IPS DF 6.9 (cell line): ENCODE data around the gene NR3C1.
"Not testable (repeated sequence)": the region's sequence is repeated elsewhere in the genome, so short reads cannot be mapped to it uniquely, and the experiment has no call there.

Source experiments
- DNase-seq: peaks from one replicate; pipeline ENCODE4 v3.0.0-alpha.2; 2013; ENCODE audit warnings: low read depth, low spot score
- H3K27ac ChIP-seq: one replicate; pipeline ENCODE4 v1.5.1; 2013; ENCODE audit warnings: low read length, control low read depth
- H3K27me3 ChIP-seq: 2 replicates; pipeline ENCODE4 v1.6.1; 2013; ENCODE audit warnings: mild to moderate bottlenecking, low read length; ENCODE audit not compliant: control insufficient read depth, insufficient read depth
- H3K36me3 ChIP-seq: 2 replicates; pipeline ENCODE4 v1.6.1; 2013; ENCODE audit warnings: low read length; ENCODE audit not compliant: control insufficient read depth, insufficient read depth
- H3K4me1 ChIP-seq: 2 replicates; pipeline ENCODE4 v1.6.1; 2013; ENCODE audit warnings: low read length; ENCODE audit not compliant: control insufficient read depth, insufficient read depth
- H3K4me3 ChIP-seq: 2 replicates; pipeline ENCODE4 v1.5.1; 2013; ENCODE audit warnings: mild to moderate bottlenecking, low read length
- H3K9me3 ChIP-seq: 2 replicates; pipeline ENCODE4 v1.6.1; 2013; ENCODE audit warnings: low read length, inconsistent platforms; ENCODE audit not compliant: control insufficient read depth, insufficient read depth
- WGBS: extraction: QIAGEN DNeasy Blood & Tissue Kit; methylation state at CpG from one replicate; pipeline ENCODE4 v1.1.7; 2013; ENCODE audit warnings: mixed read lengths, missing lambda C conversion rate; ENCODE audit not compliant: insufficient read length, insufficient coverage; 5-methylcytosine and 5-hydroxymethylcytosine counted together

NR3C1 gene

DNA sequence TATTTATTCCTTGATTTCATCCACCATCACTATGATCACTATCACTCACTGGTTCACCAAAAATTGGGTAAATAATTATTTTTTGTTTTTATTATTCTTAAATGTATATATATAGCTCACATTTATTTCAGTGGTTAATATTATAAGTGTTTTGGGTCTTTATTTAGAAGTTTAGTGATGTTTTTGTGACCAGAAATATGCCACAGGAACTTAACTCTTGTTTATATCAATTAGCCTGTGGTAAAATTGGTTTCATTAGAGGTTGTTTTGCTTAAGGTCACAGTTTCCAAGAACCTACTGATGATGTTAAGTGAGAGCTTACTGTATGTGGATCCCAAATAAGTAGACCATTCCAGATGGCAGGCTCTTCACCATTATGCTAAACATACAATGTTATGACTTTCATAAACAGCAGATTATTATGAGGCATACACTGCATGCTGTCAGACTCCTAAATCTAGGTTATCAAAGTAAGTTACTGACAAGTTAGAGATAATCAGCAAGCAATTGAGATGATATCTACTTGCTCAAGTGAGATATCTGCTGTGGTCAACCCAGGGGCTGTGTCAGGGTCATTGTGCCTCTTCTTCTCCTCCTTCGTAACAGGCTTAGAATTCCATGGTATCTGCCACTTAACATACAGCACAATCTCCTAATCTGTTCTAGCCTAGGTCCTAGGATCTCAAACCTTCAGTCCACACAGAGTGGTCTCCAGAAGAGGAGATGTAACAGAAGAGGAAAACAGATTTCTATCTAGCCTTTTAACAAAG, 57.6 kb downstream of the NR3C1 start:
- no peak for DNase-seq
- H3K4me1 ChIP-seq, result no peaks in the 10 kb centered on the region
- H3K4me3 ChIP-seq, result no peak overlapping the region
- WGBS, result no CpG with 5 or more reads among the region's 1 CpG
- no peaks in the 10 kb centered on the region for H3K9me3 ChIP-seq
- H3K36me3 ChIP-seq, result no peaks in the 10 kb centered on the region
- H3K27me3 ChIP-seq, result no peaks in the 10 kb centered on the region
- no peak overlapping the region for H3K27ac ChIP-seq

DNA sequence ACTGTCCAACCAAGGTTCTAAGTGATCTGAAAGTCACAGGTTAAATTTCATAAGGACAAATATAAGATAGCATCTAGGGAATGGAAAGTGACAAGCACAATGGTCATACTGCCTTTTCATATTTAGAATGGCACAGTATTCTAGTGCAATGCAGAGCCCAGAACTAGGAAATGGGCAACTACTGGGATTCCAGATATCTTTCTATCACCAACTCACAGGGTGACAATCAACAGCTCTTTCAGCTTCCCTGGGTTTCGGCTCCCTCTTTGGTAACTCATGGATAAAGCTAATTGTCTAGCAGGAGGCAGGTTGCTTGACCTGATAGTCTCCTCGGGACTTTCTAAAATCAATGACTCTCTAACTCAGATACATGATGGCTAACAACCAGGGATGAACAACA, 60.4 kb downstream of the NR3C1 start:
- no peak overlapping the region for H3K27ac ChIP-seq
- no peaks in the 10 kb centered on the region for H3K9me3 ChIP-seq
- H3K4me1 ChIP-seq, result no peaks in the 10 kb centered on the region
- H3K36me3 ChIP-seq, result no peaks in the 10 kb centered on the region
- no CpG with 5 or more reads among the region's 2 CpGs for WGBS
- H3K27me3 ChIP-seq, result no peaks in the 10 kb centered on the region
- no peak overlapping the region for H3K4me3 ChIP-seq
- no peak for DNase-seq

DNA sequence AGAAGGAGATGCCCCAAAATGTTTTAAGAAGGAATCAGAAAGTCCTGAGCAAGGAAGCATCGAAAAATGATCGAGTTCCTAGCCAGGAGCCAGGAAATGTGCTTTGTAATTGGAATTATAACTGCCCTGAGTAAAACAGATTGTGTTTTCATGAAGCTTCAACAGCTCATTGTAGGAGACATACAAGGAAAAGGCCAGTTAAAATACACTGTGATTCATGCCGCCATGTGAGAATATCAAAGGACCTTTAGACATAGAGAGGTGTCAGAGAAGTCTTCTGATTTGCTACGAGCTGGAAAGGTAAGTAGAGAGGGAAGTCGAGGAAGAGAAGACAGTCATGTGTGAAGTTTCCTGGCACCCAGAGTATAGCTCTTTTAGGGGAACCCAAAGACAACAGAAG, 60.9 kb downstream of the NR3C1 start:
- H3K27me3 ChIP-seq, result no peaks in the 10 kb centered on the region

DNA sequence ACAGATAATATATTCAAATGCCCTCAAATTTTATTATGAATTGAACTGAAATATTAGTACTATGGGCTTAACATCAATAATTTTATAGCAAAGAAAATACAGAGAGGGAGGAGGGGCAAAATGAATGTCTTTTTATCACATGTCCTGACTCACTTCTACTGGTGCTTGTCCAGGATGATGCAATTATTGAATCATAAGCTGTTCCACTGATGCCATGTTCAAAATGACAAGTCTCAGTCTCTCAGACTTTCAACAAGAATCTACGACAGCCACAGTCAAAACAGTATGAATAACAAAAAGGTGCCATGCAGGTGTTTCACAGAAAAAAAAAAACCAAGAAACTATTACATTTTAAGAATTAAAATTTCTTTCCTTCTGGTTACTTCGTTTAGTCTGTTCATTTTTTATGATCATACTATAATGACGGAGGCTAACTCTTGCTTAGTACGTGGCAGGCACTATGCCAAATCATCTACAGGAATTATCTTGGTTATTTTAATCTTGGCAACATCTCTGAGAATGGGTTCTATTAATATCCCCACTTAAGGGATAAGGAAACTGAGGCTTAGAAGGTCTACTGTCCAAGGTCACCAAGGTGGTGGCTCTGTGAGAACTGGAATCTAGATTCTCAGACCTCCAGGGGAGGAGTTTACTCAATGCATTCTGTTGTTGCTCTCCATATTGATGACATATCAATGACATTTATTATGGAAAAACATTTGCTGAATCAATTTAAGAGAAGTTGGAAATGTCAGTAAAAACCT, 61.5 kb downstream of the NR3C1 start:
- Histone ChIP-seq H3K36me3 (no peaks in the 10 kb centered on the region), H3K27me3 (no peaks in the 10 kb centered on the region), H3K27ac (no peak overlapping the region), H3K9me3 (no peaks in the 10 kb centered on the region), H3K4me3 (no peak overlapping the region), H3K4me1 (no peaks in the 10 kb centered on the region)
- no peak for DNase-seq
- WGBS, result no CpG with 5 or more reads among the region's 4 CpGs

More for the DNA sequence above, 60.9 kb downstream of the NR3C1 start:
- Histone ChIP-seq H3K27ac (no peak overlapping the region), H3K4me1 (no peaks in the 10 kb centered on the region), H3K9me3 (no peaks in the 10 kb centered on the region), H3K4me3 (no peak overlapping the region), H3K36me3 (no peaks in the 10 kb centered on the region)
- no CpG with 5 or more reads among the region's 5 CpGs for WGBS
- no peak for DNase-seq

DNA sequence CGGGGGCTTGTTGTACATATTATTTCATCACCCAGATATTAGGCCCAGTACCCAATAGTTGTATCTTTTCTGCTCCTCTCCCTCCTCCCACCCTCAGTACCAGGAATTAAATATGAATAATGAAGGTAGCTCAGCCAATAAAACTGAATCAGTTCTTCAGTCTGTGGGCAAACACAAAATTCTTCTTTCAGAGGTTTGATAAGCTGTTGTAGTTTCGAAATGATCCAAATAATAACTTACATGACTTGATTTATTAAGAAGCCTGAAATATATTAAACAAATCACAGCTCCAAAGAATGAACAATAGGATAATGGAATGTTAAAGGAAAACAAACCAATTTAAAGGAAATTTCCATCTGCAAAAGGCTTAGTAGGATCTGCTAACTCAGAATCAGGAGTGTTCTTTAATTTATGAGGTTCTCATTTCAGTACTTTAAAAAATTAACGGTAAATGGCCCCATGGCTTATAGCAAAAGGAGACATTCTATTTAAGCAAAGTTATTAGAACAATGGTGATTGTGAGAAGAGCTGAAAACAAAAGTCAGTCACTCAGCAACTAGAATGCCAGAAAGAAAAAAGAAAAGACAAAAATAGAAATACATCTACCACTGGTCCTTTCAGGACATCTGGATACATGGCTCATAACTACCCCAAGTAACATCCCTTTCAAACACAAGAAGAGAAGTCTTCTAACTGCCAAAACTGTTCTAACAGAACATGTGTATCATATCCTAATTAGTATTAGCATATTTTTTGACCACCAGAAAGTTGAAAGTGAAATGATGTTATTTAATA, 62.4 kb downstream of the NR3C1 start:
- Histone ChIP-seq H3K9me3 (no peaks in the 10 kb centered on the region), H3K27me3 (no peaks in the 10 kb centered on the region), H3K4me3 (no peak overlapping the region), H3K36me3 (no peaks in the 10 kb centered on the region), H3K4me1 (no peaks in the 10 kb centered on the region), H3K27ac (no peak overlapping the region)
- DNase-seq, result no peak
- WGBS, result no CpG with 5 or more reads among the region's 3 CpGs

DNA sequence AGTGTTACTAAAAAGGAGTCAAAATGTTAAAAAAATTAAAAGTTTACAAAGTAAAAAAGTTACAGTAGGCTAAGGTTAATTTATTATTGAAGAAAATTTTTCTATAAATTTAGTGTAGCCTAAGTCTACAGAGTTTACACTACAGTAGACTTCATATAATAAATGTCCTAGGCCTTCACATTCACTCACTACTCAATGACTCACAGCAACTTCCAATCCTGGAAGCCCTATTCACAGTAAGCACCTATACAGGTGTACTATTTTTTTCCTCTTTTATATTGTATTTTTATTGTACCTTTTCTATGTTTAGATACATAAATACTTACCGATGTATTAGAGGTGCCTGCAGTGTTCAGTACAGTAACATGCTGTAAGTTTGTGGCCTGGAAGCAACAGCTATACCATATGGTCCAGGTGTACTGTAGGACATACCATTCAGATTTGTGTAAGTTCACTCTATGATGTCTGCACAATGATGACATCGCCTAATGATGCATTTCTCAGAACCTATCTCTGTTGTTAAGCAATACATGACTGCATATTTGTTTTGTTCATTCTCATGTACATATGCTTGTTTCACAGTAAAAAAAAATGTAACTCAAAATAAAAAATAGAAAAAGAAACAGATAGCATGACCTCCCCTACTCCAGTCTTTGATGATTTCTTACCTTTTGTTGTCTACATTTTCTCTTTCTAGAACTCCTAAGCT, 64.7 kb downstream of the NR3C1 start:
- Histone ChIP-seq H3K27ac (no peak overlapping the region), H3K27me3 (no peaks in the 10 kb centered on the region), H3K9me3 (no peaks in the 10 kb centered on the region), H3K4me3 (no peak overlapping the region), H3K36me3 (no peaks in the 10 kb centered on the region), H3K4me1 (no peaks in the 10 kb centered on the region)
- DNase-seq, result no peak
- WGBS, result no CpG with 5 or more reads among the region's 2 CpGs

DNA sequence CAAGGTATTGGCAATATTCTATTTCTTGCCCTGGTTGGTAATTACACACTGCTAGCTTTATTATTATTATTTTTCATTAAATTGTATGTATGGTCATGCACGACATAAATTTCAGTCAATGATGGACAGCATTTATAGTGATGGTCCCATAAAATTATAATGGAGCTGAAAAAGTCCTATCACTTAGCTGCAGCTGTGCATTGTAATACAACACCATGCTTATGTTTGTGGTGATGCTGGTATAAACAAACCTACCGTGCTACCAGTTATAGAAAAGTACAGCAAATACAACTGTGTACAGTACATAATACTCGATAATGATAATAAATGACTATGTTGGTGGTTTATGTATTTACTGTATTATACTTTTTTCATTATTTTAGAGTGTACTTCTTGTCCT, 65.5 kb downstream of the NR3C1 start:
- Histone ChIP-seq H3K27ac (no peak overlapping the region), H3K27me3 (no peaks in the 10 kb centered on the region), H3K4me1 (no peaks in the 10 kb centered on the region), H3K36me3 (no peaks in the 10 kb centered on the region), H3K4me3 (no peak overlapping the region), H3K9me3 (no peaks in the 10 kb centered on the region)
- no CpG with 5 or more reads among the region's 3 CpGs for whole genome bisulfite sequencing
- no peak for DNase-seq

DNA sequence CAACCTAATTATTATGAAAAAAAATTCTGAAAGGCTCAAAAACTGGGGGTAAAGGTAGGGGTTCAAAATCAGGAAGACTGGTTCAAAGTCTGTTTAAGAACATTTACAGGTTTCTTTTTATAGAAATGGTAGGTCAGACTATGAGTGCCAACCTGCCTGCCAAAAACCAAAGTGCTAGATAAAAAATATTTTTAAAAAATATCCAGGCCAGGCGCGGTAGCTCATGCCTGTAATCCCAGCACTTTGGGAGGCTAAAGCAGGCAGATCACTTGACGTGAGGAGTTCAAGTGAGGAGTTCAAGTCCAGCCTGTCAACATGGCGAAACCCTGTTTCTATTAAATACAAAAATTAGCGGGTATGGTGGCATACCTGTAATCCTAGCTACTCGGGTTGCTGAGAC, 67.0 kb downstream of the NR3C1 start:
- H3K9me3 ChIP-seq, result no peaks in the 10 kb centered on the region
- no CpG with 5 or more reads among the region's 6 CpGs for WGBS

DNA sequence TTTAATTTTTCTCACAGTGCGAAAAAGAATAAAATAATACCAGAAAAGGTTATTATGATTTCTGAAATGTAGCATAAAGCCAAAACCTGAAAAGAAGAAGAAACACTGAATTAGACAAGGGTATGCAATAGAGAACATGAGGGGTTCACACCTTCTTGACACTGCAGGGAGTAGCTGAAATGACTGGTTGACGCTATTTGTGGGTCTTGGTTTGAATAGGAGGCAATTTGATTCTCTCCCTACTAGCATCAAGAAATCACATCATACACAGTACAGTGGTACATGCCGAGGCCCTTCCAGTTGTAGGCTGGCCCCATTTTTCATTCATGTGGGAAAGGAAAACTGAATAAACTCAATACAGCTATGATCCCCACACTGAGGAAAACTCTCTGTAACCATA, 68.6 kb downstream of the NR3C1 start:
- H3K27me3 ChIP-seq, result no peaks in the 10 kb centered on the region
- H3K4me3 ChIP-seq, result no peak overlapping the region
- no peaks in the 10 kb centered on the region for H3K9me3 ChIP-seq
- H3K27ac ChIP-seq, result no peak overlapping the region
- WGBS, result no CpG with 5 or more reads among the region's 3 CpGs
- no peaks in the 10 kb centered on the region for H3K4me1 ChIP-seq
- H3K36me3 ChIP-seq, result no peaks in the 10 kb centered on the region
- no peak for DNase-seq

More for the DNA sequence above, 67.0 kb downstream of the NR3C1 start:
- DNase-seq, result no peak
- H3K4me1 ChIP-seq, result no peaks in the 10 kb centered on the region
- H3K36me3 ChIP-seq, result no peaks in the 10 kb centered on the region
- no peaks in the 10 kb centered on the region for H3K27me3 ChIP-seq
- H3K27ac ChIP-seq, result no peak overlapping the region
- no peak overlapping the region for H3K4me3 ChIP-seq

DNA sequence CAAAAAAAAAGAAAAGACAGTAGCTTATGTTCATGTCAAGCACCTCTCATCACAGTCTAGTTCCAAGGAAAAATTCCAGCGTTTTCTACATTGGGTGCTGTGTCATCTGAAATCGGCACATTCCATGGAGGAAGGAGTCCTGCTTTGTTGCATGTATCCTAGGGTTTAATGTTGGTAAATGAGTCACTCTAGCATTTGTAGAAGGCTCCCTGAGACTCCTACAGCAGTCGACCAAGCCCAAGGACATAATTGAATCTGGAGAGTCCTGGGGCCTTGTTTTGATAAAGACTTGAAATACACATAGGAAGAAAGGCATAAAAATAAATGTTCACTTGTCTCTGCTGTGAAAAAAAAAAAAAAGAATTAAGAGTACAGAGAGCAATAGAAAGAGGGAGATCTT, 69.1 kb downstream of the NR3C1 start:
- H3K4me3 ChIP-seq, H3K27me3 ChIP-seq, H3K9me3 ChIP-seq, DNase-seq, H3K36me3 ChIP-seq, H3K4me1 ChIP-seq, H3K27ac ChIP-seq: not testable (repeated sequence)
- WGBS, result no CpG with 5 or more reads among the region's 3 CpGs
